HG03378 (cell line): Measurements from ENCODE around the gene NSMF.

ENCODE experiments used
- ATAC-seq: cut with Tn5 transposase; IDR thresholded peaks from one replicate; pipeline ENCODE4 v1.9.1; 2021; ENCODE audit warnings: mild to moderate bottlenecking, moderate library complexity; ENCODE audit not compliant: unreplicated experiment

NSMF gene

DNA sequence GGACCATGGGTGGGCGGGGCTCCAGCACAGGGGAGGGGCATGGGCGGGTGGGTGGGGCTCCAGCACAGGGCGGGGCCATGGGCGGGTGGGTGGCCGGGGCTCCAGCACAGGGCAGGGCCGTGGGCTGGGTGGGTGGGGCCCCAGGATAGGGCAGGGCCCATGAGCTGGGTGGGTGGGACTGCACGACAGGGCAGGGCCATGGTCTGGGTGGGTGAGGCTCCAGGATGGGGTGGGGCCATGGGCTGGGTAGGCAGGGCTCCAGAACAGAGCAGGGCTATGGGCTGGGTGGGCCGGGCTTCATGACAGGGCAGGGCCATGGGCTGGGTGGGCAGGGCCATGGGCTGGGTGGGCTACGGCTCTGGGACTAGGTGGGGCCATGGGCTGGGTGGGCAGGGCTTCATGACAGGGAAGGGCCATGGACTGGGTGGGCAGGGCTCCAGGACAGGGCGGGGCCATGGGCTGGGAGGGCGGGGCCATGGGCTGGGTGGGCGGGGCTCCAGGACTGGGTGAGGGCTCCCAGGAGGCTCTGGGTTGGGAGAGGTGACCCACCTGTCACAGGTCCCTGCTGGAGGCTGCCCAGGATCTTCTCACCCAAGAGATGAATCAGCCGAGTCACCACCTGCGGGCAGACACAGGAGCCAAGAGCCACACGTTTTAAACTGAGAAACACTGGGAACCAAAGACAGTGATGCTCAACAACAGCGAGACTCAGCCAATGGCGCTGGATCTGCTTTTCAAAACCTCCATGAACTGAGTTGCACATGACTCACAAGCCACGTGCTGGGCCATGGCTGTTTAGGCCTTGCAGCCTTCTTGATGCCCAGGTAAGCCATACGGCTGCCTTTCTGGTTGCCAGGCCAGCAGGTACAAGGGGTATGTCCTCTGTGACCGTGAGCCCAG is 33.6 kb upstream of the NSMF start:
- ATAC-seq: no peak

DNA sequence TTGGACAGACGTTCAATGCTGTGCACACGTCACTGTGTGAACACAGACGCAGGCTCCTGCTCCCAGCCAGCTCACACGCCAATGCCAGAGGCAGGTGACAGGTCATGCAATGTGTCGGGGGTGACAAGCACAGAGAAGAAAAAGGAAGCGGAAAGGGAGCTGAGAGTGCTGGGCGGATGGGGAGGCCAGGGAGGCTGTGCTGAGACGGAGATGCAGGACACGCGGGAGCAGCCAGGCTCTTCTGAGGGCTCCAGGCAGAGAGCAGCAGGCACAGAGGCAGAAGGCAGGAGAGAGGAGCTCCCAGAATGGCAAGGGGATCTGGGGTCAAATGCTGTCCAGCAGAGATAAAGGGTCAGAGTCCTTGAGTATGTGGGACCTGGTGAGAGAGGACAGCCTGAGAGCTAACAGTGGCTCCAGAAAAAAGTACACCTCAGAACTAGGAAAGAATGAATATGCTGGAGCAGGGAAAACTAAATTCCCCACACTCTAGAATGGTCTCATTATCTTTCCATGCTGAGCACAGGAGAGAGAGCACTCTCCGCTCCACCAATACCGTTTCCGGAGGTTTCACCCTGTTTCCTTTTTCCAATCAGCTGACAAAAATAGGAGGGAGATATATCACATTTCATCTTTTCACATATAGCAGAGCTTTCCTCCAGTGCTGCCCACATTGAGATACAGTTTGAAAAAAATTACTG is 32.8 kb upstream of the NSMF start:
- ATAC-seq: no peak

DNA sequence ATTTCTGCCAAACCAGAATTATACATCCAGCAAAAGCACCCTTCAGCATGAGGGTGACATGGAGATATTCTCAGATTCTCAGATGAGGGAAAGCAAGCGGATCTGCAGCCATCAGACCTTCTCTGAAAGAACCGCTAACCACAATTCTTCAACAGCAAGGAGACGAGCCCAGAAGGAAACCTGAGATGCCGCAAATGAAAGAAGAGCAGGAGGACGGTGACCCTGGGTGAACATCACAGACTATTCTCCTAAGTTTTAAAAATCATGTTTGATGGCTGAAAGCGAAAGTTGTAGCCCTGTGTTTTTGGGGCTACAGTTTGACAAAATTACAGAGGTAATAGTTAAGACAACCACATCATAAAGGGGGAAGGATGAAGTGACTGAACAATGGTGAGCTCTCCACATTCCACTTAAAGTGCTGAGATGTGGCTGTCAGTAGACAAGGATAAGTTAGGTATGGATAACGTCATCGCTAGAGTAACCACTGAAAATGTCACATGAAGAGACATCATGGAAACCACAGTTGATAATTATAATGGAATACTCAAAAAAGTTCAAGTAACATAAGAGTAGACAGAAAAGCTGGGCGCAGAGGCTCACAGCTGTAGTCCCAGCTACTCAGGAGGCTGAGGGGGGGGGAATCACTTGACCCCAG is 31.5 kb upstream of the NSMF start:
- no peak for ATAC-seq

DNA sequence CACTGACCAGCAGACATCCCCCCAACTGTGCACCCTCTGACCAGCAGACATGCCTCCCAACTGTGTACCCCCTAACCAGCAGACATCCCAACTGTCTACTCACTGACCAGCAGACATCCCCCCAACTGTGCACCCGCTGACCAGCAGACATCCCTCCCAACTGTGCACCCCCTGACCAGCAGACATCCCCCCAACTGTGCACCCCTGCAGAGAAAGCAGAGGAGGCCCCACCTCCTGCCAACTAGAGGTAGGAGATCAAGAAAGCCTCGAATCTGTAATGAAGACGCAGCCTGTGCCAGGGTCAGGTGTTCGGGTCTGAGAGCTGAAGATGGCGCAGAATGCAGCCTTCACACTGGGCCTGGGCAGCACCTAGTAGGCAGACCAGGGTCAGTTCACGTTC is 29.8 kb upstream of the NSMF start:
- ATAC-seq: no peak

DNA sequence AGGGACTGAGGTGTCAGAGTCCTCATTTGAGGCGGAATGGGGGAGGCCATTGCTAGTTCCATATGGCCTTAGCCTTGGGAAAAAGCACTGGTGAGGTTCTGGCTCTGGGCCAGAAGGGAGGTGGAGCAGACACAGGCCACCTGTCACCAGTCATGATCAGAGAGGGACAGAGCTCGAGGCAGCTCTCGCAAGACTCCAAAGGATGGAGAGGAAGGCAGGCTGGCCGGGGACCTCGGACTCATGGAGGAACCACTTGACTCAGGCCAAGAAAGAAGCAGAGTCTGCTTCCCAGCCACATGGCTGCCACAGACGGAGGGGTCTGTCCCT is 29.2 kb upstream of the NSMF start:
- ATAC-seq: no peak

DNA sequence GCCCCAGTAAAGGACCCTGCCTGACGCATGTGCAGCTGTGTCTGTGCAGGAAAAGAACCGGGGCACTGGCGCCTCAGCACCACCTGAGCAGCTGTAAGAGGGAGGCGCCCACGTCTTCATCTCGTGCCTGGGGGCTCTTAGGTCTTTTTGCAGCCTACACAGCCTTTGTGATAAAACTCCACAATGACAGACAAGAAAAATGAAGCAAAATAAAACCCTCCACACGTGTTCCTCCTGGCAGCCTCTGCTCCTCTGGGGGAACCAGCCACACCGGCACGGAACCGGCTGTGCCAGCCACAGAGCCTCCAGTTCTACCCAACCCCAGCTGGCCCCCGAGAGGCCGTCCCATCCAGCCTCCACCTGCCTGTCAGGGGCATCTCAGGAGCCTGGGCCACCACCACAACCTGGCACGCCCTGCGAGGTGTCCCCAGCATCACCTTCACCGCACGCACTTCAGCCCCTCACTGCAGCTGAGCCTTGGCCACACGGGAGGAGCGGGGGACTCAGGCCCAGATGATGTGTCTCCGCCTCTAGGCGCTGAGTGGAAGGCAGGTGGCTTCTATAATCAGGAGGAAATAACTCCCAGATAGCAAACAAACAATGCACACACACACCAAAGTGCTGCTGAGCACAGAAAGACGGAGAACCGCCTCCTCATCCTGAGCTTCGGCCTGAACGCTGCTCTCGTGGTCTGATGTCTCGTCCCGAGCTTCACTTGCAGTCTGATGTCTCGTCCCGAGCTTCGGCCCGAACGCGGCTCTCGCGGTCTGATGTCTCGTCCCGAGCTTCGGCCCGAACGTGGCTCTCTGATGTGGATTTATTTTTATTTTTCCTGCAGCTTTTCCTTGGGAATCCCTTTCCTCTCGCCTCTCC is 28.6 kb upstream of the NSMF start:
- ATAC-seq: no peak

DNA sequence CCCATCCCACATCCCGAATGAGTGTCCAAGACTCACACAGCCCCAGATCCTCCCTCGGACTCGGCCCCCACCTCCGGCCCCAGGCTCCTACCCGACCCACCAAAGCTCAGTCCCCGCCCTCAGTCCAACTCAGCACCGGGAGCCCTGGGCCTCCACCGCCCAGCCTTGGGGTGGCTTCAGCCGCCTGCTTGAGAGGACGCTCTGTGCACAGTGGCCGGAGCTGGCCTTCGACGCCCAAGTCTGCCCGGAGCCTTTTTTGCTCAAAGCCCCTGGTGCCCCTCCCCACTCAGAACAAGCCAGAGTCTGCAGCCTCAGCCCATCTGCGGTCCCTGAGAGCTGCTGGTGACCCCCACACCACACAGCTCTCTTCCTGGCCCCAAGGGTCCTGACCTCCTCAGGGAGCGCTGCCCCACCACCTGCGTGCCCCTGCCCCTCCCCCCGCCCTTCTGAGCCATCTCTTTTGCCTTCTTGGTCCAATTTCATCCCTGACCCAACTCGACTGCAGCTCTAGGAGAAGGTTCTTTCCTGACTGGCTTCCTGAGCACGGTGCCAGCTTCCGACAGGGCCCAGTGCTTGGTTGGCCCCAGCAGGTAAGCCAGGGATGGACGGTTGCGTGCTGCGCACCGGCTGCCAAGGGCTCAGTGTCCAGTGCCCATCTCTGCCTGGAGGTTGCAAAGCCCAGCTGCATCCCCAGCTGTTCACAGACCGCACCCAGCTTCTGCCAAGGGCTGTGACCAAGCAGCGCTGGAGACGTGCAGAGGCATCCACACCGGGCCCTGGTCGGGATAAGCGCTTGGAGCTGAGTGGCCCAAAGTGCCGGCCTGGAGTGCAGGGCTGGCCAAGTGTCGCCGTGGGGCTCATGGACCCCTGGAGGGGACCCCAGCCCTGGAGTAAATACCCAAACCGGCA is 27.7 kb upstream of the NSMF start:
- no peak for ATAC-seq

DNA sequence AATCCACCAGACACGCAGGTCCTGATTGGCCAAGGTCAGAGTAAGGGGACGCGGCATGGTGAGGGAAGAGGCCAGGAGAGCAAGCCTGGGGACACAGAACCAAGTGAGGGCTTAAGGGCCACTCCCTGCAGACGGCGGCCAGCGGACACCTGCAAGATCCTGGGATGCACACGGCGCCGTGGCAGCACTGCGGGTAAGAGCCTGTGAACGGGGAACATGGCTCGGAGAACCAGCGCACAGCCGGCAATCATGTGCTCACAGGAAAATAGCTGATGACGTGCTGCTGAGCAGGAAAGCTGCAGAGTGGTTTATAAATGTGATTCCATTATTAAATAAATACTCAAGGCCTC is 27.0 kb upstream of the NSMF start:
- no peak for ATAC-seq

DNA sequence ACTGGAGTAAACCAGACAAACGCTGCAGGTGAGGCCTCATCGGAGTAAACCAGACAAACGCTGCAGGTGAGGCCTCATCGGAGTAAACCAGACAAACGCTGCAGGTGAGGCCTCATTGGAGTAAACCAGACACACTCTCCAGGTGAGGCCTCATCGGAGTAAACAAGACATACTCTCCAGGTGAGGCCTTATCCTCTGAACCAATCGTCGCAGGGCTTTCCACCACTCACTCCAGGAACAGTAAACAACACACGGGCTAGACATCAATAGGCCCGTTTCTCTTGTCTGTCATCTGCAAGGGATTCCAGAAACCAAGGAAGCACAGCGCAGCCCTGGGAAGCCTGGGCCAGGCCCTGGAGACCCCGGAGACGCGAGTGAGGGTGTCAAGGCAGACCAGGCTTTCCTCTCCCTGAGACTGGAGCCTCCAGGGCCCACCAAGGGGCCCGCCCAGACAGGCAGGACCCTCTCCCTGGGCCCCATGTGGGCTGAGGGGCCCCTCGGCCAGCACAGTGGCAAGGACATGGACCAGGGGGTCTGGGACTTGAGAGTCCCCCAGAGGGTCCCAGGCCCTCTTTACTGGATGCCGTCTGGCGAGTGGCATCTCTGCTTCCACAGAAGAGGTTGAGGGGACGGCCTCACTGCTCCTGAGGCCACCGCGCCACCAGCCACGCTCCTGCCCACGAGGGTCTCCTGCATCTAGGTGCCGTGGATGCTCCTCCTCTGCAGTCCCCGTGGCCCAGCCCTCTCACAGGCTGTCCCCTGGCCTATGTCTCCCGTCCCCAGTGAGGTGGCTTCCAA is 26.4 kb upstream of the NSMF start:
- no peak for ATAC-seq

DNA sequence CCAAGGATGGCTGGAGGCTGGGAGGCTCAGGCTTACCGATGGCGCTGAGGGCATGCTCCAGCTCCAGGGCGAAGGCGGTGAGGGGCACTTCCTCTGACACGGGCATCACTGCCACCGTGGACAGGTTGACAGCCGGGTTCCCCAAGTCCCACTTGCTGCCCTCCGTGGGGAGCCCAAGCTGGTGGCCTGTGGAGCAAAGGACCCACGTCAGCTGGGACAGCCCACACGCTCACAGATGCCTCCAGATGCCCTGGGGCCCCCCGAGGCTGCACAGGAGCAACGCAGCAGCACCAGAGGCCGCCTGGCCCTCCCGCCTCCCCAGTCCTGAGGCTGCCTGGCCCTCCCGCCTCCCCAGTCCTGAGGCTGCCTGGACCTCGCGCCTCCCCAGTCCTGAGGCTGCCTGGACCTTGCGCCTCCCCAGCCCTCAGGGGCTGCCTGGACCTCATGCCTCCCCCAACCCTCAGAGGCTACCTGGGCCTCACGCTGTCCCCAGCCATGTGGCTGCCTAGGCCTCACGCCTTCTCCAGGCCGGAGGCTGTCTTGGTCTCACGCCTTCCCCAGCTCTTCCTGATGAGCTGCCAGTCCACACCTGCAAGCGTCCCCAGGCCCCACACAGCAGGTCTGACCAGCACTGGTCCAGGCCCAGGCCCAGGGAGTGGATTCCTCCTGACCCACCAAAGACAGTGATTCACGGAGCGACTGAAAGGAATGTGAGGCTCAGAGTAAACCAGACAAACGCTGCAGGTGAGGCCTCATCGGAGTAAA is 25.6 kb upstream of the NSMF start:
- ATAC-seq: no peak

DNA sequence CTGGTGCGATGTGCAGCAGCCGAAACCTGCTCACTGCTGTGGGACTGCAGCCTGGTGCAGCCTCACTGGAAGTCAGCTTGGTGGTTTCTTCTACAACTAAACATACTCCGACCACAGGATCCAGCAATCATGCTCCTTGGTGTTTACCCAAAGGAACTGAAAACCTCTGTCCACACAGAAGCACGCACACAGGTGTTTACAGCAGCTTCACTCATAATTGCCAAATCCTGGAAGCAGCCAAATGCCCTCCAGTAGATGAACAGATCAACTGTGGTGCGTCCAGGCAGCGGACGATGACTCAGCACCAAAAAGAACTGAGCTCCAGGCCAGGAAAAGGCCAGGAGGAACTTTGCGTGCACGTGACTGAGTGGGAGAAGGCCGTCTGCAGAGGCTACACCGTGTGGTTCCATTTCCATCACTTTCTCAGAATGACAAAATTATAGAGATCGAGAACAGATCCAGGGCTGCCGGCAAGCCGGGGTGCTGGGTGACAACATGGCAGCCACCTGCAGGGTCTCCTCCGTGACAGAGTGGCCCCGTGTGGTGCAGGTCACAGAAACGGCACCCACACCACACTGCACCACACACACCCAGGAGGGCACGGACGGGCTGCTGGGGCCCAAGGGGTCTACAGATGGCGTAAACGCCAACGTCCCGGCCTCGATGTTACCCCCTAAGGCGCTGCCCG is 23.1 kb upstream of the NSMF start:
- ATAC-seq: no peak

DNA sequence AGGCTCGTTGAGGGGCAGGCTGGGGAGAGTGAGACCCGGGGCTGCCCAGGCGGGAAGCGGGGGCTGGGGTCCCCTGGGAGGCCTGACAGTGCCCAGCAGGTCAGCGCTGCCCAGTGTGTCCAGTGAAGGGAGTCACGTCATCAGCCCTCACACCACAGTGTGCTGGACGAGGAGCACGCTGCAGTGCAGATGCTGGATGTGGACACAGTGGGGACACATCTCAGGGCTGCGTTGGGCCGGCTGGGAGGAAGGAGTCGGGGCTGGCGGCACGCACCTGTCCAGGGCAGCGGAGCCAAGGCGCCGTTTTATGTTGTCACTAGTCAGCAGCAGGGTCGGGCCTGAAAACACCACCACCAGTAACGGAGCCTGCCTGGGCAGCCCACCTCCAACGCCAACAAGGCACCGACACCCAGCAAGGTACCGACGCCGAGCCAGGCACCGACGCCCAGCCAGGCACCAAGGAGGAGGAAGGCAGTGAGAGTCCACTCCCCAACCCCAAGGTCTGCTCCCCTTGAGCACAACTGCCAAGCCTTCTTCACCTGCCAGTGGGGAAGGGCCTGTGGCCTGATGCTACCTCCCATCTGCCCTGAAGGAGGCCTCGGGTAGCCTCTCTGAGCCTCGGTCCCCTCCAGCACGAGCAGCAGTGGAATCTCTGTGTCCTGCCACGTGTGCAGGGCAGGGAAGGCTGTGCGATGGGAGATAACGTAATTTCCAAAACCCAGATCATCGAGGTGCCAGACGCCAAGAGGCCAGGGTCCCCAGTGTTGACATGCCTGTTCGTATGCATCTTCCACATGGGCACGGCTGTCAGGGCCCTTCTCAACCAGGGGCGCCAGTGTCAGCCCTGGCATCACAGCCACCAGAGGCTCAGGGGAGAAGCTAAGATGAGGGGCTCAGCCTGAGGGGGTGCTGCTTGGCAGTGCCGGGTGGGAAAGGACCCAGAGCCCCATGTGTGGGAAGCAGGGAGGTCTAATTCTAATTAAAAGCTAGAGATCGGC is 21.9 kb upstream of the NSMF start:
- ATAC-seq: no peak

DNA sequence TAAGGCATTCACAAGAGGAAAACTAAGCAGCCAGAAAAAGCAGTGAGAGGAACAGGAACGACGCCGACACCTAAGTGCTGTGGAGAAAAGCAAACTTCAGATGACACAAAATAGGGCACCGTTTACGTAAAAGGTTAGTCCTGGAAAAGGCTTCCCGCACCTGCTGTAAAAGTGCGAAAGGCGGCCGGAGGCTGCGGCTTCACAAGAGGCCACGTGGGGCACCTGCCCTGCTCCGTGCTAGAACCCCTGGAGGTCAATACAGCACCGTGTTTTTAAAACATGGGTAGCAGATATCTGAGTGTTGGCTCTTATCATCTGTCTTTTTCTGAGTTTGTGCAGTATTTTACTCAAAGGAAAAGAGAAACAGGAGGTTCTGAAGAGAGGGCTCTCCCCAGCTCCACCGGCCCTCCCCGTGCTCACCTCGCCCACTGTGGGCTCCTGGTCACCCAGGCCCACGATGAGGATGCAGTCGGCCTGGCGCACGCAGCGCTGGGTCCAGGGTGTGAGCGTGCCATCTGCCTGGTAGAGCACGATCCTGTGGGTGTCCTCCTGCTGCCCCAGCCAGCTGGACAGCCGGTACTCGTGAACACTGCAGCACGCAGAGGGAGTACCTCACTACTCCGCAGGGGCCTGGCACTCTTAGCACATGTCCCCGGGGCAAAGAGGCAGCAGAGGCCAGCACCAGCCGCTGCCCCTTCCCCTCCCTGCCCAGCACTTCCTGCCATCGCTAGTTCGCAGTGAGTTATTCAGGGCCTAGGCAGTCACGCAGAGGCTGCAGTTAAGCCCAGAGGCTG is 21.0 kb upstream of the NSMF start:
- ATAC-seq: no peak

DNA sequence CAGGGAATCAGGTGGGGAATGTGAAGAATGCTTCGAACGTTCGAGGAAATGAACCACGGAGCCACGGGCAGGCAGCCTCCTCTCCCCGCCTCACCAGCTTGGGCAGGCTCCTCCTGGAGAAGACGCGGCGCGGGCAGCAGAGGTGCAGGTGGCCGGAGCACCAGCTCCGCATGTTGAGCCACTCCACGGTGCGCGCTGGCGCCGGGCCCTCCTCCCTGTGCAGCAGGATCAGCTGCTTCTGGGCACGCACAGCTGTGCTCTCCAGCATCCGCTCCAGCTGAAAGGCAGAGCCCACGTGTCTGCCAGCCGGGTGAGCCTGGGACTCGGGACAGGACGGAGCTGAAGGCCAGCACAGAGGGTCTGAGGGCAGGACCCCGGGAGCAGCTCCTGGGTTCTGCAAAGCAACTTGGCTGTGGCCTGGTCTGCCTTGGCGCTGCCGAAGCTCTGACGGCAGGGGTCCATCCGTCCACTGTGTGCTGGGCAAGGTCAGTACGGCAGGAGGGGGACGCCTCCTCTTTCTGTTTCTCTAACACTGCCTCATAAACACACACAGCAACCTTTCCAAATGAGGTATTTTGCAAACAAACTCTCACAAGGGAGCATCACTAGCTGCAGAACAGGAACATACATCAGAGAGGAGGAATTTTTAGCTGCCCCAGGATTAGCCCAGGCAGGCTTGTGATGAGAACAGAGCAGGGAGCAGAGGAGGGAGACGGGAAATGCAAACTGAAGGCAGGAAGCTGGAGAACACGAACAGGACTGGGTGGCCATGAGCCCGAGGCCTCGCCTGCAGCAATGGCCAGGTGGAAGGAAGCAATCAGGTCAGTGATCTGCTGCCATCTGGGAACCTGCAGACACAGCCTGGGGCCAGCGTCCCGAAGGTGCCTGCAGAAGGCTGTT is 20.1 kb upstream of the NSMF start:
- no peak for ATAC-seq

DNA sequence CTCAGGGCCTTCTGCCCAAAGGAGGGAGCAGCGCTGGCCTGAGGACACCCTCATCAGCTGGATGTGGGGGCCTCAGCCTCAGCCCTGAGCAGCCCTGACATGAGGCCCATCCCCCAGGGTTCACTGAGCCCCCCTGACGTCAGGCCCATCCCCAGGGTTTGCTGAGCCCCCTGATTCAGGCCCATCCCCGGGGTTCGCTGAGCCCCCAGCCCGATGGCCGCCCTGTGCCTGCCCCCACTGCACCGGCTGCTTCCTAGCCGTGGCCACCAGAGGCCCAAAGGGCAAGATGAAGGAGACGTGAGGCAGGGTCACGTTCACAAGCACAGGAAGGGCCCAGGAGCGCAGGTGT is 19.5 kb upstream of the NSMF start:
- ATAC-seq: no peak
